GM18861 (cell line): Measurements from ENCODE around the gene TRABD2B.

Experiments used
- ATAC-seq: cut with Tn5 transposase; IDR thresholded peaks from one replicate; pipeline ENCODE4 v1.9.1; 2021; ENCODE audit not compliant: unreplicated experiment

The TRABD2B gene

GRCh38 chr1:47993881-47994625, 3.1 kb downstream of the TRABD2B start:
- ATAC-seq, result no peak

GRCh38 chr1:47993416-47993740, 3.8 kb downstream of the TRABD2B start:
- ATAC-seq, result no peak

- ATAC-seq, result no peak
These were observed 4.3 kb downstream of the TRABD2B start for GRCh38 chr1:47992720-47993415.

GRCh38 chr1:47991673-47992072, 5.5 kb downstream of the TRABD2B start:
- ATAC-seq, result no peak

GRCh38 chr1:47991187-47991586, 6.0 kb downstream of the TRABD2B start:
- ATAC-seq, result no peak

DNA sequence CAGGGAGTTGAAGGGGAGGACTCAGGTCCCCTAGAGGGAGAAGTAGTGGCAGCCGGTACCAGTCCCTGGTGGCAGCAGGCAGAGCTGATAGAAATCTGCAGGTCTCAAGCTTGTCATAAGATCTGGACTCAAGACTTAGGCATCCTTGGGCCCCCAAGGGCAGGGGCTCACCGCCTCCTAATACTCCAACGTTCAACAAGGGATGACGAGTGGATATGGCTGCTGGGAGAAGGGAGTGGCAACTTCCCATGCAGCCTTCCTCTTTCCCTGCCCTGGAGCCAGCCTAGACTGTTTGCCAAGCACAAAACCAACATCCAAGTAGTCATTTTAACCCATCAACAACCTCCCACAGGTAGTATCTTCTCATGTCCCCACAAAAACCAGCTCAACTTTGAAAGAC, 6.9 kb downstream of the TRABD2B start:
- ATAC-seq, result no peak

DNA sequence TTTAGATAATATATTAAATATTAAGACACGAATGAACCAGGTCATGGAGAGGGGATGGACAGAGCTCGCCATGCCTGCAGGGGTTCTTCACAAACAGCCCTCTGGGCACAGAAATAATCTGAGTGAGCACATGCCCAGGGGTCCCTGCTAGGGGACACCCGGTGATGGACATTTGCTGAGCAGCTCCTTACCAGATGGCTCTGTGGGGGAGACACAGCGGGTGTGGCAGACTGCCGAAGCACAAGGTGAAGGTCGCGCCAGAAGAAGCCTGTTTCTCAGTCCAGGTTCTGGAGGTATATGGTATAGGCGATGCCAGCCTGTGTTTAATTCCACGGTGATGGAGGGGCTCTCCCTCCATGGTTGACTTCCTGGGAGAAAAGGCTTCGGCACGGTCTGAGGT, 9.6 kb downstream of the TRABD2B start:
- ATAC-seq, result no peak

- ATAC-seq, result no peak
These were observed 10.4 kb downstream of the TRABD2B start for GRCh38 chr1:47986761-47987200.

DNA sequence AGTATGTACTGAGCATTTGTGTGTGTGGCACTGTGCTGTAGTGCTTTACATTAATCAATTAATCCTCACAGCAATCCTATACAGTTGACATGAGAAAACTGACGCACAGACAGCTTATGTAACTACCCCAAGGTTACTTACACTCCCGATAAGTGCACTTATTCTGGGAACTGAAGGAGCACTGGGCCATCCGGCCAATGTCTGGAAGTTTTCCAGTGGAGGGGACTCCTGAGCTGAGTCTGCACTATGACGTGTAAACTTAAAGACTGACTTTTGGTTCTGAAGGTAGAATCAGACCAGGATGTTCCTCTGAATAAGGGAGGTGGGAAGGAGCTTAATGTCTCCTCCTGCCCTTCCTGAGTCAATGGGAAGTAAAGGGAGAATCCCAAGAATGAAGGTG, 12.2 kb downstream of the TRABD2B start:
- no peak for ATAC-seq

GRCh38 chr1:47984175-47984789, 12.9 kb downstream of the TRABD2B start:
- no peak for ATAC-seq

GRCh38 chr1:47983691-47984090, 13.5 kb downstream of the TRABD2B start:
- no peak for ATAC-seq

DNA sequence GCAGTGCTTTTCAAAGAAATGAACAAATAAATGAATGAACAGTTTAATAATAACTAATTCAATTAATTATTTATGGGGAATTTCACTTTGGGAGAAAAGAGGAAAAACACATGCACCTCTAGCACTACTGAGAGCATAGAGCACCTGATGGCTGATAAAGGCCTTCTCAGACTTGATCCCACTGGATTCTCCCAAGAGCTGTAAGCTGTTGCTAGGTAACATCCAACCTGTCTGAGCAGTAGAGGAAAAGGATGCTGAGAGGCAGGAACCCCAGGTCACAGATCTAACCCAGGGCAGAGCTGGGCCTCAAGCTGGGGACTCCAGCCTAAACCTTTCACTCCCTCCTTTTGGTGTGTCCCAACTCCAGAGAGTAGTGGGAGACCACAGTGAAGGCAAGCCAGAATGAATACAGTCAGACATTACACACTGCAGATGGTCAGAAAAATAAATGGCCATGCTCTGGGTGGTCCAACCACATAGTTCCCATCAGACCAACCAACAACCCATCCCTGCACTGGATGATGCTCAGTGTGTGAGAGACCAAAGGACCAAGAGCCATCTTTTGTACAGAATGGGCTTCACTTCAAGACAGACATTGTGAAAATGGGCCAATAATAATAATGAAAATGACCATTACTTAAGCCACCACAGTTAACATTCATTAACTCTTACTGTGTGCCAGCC, 15.4 kb downstream of the TRABD2B start:
- no peak for ATAC-seq

- ATAC-seq, result no peak
These were observed 16.7 kb downstream of the TRABD2B start for GRCh38 chr1:47980501-47980900.

DNA sequence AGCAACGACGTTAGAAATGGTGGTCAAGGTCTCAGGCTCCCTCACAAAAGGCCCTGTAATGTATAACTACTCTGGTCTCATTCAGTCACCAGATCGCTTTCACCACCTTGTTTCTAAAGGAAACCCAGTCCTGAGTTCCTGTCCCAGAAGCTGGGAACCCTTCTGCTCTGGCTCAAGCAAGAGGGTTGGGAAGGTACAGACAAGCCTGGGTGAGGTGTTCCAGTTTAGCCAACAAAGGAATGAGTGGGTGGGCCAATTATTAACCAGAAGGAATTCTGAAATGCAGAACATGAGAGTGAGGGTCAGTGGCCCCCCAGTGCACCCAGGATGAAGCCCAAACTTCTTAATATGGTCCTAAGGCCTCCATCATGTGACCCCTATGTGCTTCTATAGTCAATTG, 17.5 kb downstream of the TRABD2B start:
- no peak for ATAC-seq

DNA sequence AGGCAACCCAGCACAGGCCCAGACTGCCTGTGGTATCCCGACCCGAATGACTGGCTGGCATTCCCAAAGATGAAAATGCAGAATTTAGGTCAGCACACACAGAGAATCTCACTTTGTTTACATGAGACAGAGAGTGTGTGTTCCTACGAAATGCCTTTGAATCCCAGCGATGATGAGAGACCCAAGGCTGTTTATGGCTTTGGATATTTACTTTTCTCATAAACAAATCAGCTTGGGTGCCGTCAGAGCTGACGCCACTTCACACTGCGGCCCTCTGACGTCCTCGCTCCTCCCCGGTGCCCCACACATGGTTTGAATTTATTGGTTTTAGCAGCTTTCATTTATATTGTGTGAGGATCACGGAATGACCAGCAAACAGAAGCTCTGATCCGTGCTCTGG, 18.7 kb downstream of the TRABD2B start:
- no peak for ATAC-seq

DNA sequence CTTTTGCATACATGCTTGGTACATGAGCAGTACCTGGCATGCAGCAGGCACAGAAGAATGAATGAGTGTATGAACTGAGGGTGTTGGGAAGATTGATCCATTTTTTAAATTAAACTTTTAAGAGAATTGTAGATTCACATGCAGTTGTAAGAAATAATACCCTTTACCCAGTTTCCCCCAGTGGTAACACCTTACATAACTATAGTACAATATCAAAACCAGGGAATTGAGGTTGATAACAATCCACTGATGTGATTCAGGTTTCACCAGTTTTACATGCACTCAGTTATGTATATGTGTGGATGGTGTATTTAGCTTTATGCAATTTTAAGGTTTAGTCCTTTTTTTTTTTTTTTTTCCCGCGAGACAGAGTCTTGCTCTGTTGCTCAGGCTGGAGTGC, 20.5 kb downstream of the TRABD2B start:
- ATAC-seq, result no peak

- no peak for ATAC-seq
These were observed 20.9 kb downstream of the TRABD2B start for GRCh38 chr1:47976267-47976666.

DNA sequence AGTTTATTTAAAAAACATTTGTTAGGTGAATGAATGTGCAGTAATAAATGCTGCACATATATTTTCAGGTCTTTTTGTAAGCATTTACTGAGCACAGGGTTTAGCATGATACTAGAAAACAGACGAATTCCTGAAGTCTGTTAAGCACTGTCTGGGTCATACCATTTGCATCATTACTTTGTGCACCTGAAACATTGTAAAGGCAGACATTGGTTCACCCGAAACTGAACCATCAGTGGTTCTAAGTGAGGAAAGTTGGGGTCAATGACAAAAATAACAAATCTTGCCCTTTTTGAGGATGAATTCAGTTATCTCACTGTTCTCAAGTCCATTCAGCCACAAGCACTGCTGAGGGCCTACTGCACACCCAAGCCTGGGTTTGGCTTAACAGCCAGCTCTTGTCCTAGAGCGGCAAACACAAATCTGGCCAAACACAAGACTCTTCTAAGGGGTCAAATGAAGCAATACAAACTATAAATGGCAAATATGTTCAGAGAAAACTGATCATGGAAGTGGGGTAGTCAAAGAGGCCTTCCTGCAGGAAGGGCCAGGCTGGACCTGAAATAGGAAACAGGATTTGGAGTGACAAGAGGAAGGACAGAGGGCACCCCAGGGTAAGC, 21.8 kb downstream of the TRABD2B start:
- no peak for ATAC-seq

GRCh38 chr1:47972864-47973432, 24.2 kb downstream of the TRABD2B start:
- ATAC-seq, result no peak

DNA sequence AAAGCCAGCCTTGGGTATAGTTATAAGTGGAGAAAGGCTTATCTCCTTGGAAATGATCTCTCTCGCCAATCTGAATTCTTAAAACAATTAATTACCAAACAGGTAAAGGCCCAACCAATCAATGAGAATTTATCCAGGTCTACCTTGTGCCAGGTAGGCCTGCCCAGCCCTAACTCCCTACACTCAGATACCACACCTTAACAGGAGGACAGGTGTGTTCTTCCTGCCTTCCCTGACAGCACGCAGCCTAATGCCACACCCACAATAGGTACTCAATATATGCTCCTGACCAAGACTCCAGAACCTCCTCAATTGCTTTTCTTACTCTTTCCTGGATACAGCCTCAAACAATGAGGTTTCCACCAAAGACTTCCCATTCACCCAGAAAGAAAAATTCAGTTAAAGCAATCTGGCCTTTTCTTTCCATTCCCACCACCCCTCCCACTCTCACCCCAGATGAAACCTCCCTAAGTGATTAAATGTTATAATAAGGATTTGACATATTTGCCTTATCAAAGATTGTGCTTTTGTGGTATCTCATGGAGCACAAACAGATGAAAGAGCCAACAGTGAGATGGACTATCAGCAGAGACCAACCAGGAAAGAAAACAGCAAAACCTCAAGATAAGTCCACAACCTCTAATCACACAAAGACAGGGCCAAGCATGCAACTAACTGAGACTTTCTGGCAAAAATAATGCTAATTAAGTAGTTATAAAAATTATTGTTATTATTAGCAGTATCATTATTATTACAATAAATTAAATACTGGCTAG, 25.6 kb downstream of the TRABD2B start:
- ATAC-seq, result no peak
